Astrocyte (in vitro differentiated cells and primary cell): ENCODE data around the gene SCNN1B.

Source experiments
- CTCF ChIP-seq: IDR thresholded peaks from 2 replicates; pipeline ENCODE4 v1.5.1; 2011; ENCODE audit warnings: low read depth, mild to moderate bottlenecking, inconsistent platforms, low read length, moderate library complexity; ENCODE audit not compliant: insufficient read depth
- EZH2 ChIP-seq: IDR thresholded peaks from 2 replicates; pipeline ENCODE4 v1.6.1; 2012; ENCODE audit warnings: mild to moderate bottlenecking, low read length, inconsistent platforms; ENCODE audit not compliant: insufficient read depth

DNA sequence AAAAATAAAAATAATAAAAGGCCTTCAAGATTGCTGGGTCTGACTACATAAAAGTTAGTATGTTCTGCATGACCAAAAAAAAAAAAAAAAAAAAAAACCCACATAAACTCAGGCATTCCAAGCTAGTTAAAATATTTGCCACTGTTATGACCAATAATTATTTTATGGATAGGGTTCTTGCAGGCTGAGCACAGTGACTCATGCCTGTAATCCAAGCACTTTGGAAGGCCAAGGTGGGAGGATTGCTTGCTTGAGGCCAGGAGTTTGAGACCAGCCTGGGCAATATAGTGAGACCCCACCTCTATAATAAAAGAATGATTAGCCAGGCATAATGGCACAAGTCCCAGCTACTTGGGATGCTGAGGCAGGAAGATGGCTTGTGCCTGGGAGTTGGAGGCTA, 8.1 kb downstream of the SCNN1B start:
- TF ChIP-seq CTCF (no peak), EZH2 (no peak)
